PFSK-1 (cell line): ENCODE data around the gene ONECUT2.

Experiments
- FOXP2 ChIP-seq: optimal IDR thresholded peaks from 2 replicates; pipeline ENCODE3; 2011; ENCODE audit warnings: borderline replicate concordance, control low read depth, inconsistent platforms; ENCODE audit not compliant: insufficient read depth; ENCODE audit errors: extremely low read length, extremely low read depth
- POLR2AphosphoS5 ChIP-seq: IDR thresholded peaks from 2 replicates; pipeline ENCODE4 v1.6.1; 2012; ENCODE audit warnings: low read depth, mild to moderate bottlenecking, control low read depth, low read length, moderate library complexity
- SIN3A ChIP-seq: IDR thresholded peaks from 2 replicates; pipeline ENCODE4 v1.6.1; 2012; ENCODE audit warnings: mild to moderate bottlenecking, low read length, moderate library complexity, borderline replicate concordance; ENCODE audit not compliant: insufficient read depth
- TAF1 ChIP-seq: IDR thresholded peaks from 2 replicates; pipeline ENCODE4 v1.6.1; 2012; ENCODE audit warnings: low read length, control low read depth, borderline replicate concordance; ENCODE audit not compliant: insufficient read depth
- TF ChIP-seq, protein P1 (sequence below), 2 experiments: IDR thresholded peaks; 2 replicates each; pipeline versions ENCODE4 v1.6.1 to v1.8.0; 2011 to 2012; ENCODE audit warnings: low read depth in 2 of 2, low read length in 2 of 2, control low read depth in 1 of 2, inconsistent platforms in 1 of 2, mild to moderate bottlenecking in 1 of 2, moderate library complexity in 1 of 2; ENCODE audit not compliant: insufficient read depth in 1 of 2

The ONECUT2 gene

DNA sequence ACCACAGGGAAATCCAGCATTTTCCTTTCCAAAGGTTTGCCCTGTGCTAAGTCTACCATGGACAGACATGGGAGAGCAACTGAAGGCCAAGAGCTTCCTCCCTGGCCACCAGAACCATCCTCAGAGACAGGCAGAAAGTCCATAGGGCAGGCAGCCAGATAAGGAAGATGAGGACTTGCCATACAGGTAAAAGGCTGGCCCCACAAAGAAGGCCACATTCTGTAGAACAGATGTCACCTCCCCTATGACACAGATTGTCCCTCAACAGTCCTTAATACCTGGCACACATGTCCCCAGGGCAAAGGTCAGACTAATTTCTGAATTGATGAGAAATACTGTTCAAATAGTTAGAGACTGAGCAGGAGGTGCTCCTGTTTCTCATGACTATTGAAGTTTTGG, 99.3 kb downstream of the ONECUT2 start:
- TF ChIP-seq, protein P1, sequence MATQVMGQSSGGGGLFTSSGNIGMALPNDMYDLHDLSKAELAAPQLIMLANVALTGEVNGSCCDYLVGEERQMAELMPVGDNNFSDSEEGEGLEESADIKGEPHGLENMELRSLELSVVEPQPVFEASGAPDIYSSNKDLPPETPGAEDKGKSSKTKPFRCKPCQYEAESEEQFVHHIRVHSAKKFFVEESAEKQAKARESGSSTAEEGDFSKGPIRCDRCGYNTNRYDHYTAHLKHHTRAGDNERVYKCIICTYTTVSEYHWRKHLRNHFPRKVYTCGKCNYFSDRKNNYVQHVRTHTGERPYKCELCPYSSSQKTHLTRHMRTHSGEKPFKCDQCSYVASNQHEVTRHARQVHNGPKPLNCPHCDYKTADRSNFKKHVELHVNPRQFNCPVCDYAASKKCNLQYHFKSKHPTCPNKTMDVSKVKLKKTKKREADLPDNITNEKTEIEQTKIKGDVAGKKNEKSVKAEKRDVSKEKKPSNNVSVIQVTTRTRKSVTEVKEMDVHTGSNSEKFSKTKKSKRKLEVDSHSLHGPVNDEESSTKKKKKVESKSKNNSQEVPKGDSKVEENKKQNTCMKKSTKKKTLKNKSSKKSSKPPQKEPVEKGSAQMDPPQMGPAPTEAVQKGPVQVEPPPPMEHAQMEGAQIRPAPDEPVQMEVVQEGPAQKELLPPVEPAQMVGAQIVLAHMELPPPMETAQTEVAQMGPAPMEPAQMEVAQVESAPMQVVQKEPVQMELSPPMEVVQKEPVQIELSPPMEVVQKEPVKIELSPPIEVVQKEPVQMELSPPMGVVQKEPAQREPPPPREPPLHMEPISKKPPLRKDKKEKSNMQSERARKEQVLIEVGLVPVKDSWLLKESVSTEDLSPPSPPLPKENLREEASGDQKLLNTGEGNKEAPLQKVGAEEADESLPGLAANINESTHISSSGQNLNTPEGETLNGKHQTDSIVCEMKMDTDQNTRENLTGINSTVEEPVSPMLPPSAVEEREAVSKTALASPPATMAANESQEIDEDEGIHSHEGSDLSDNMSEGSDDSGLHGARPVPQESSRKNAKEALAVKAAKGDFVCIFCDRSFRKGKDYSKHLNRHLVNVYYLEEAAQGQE (IDR thresholded peaks at IDR 0.05; ENCODE audit: insufficient read depth in 1 of 2, low read depth in 2 of 2, low read length in 2 of 2) = no peak
- TF ChIP-seq FOXP2 (no peak), POLR2AphosphoS5 (no peak), TAF1 (no peak), SIN3A (no peak)

DNA sequence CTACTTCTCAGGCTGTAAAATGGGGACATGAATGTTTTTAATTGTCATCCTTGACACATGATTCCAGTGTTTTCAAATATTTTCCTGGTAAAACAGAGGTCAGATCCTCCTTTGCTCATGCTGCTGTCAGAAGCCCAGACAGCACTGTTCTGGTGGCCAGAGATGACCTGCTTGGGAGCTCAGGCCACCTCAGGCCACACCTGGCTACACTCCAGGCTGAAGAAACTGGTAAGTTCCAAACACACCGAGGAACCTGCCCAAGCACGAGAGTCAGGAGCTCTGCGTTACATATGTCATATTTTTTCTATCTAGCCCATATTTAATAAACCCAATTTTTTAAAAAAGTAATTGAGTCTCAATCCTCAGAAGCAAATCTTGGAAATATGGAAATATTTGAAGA, 103.4 kb downstream of the ONECUT2 start:
- TF ChIP-seq TAF1 (no peak), SIN3A (no peak)
- TF ChIP-seq, protein P1 (IDR thresholded peaks at IDR 0.05; ENCODE audit: insufficient read depth in 1 of 2, low read depth in 2 of 2, low read length in 2 of 2) = no peak

DNA sequence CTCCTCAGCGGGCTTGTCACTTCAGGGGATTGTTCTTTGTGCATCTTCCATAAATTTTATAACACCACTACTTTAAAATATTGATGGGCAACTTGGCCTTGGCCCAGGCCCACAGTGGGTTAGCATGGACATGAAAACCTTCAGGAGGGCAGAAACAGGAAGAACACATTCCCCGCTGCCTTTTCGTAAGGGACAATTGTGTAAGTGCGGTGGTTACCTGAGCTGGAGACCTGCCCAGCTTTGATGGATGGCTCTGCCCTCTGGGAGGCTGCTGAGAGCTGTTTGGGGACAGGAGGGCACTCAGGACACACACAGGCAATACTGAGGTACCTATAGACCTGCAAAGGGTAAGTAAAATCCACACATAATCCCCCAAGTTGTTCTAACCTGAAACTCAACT, 104.5 kb downstream of the ONECUT2 start:
- TF ChIP-seq, protein P1 (IDR thresholded peaks at IDR 0.05; ENCODE audit: insufficient read depth in 1 of 2, low read depth in 2 of 2, low read length in 2 of 2) = no peak
- TF ChIP-seq POLR2AphosphoS5 = no peak
- TF ChIP-seq FOXP2 = no peak
- no peak for TF ChIP-seq TAF1
- TF ChIP-seq SIN3A = no peak
